HepG2 (cell line): Measurements from ENCODE around the gene SLC44A5. TPM values are rescaled to one million over a fixed set of nuclear protein-coding genes. Genes with fewer than 3 reads are reported as not detected.

Experiments used
- ATAC-seq: fragments of 200-7000 bp; cut with Tn5 transposase; 3 replicates; pipeline ENCODE4 v1.9.1; 2020; ENCODE audit warnings: mild to moderate bottlenecking, moderate library complexity
- BruUV-seq: library from RNA; stranded (reverse); fragments of 400-500 nt; replicated peaks from 2 replicates; lab custom pipeline; 2021; lab: Mats Ljungman, UMichigan
- CTCF ChIA-PET: fragments of 300-600 bp; formaldehyde crosslinking; extraction: SDS; loops from one replicate; lab custom pipeline; 2021; ENCODE audit warnings: low total read pairs, inconsistent platforms, low intra/inter-chr PET ratio; lab: Yijun Ruan, JAX
- POLR2A ChIA-PET: fragments of 350-600 bp; sonication (Branson Sonifier 250); formaldehyde crosslinking; loops from one replicate; lab custom pipeline; 2020; ENCODE audit warnings: antibody characterized with exemption, inconsistent platforms; lab: Yijun Ruan, JAX
- DNase-seq: peaks from one replicate; pipeline ENCODE4 v3.0.0-alpha.2; 2015; ENCODE audit warnings: low spot score
- FAIRE-seq: peaks from 3 replicates; lab custom pipeline; 2011; peaks lifted over from hg19 to GRCh38; lab: Jason Lieb, UNC
- H2AFZ ChIP-seq: one replicate; pipeline ENCODE4 v1.6.1; 2011; ENCODE audit warnings: low read length, inconsistent platforms
- H3K27ac ChIP-seq: fragments of 300-600 bp; 3 replicates; pipeline ENCODE4 v1.8.0; 2011; ENCODE audit warnings: mixed run types, mild to moderate bottlenecking, mixed read lengths, low read length, inconsistent platforms; ENCODE audit not compliant: insufficient read depth; ENCODE audit errors: extremely low read length
- H3K27me3 ChIP-seq, 2 experiments: fragments of 200-600 bp in 1 of 2; 2 replicates in 1 of 2; 3 replicates in 1 of 2; pipeline versions ENCODE4 v1.6.0 to v1.8.0; 2011; ENCODE audit warnings: low read length in 2 of 2, mild to moderate bottlenecking in 2 of 2, moderate library complexity in 2 of 2, inconsistent platforms in 1 of 2; ENCODE audit not compliant: insufficient read depth in 2 of 2, control insufficient read depth in 1 of 2
- H3K36me3 ChIP-seq, 2 experiments: fragments of 200-600 bp in 1 of 2; replicated peaks in 1 of 2; 2 replicates in 1 of 2; 3 replicates in 1 of 2; pipeline versions ENCODE4 v1.5.1 to v1.8.0; 2011; ENCODE audit warnings: low read length in 2 of 2, inconsistent platforms in 1 of 2; ENCODE audit not compliant: insufficient read depth in 2 of 2, control insufficient read depth in 1 of 2
- H3K4me1 ChIP-seq: 2 replicates; pipeline ENCODE4 v1.5.1; 2012; ENCODE audit warnings: low read length, inconsistent platforms; ENCODE audit not compliant: insufficient read depth
- H3K4me2 ChIP-seq: 2 replicates; pipeline ENCODE4 v1.6.0; 2011; ENCODE audit warnings: low read depth, low read length, inconsistent platforms
- H3K4me3 ChIP-seq, 3 experiments: fragments of 200-600 bp in 1 of 3; sonication (generic), shearing (Covaris generic) in 1 of 3; replicated peaks in 1 of 3; 2 replicates each; pipeline ENCODE4 v1.5.1; 2011 to 2016; ENCODE audit warnings: low read length in 3 of 3, inconsistent platforms in 2 of 3, low read depth in 2 of 3, mild to moderate bottlenecking in 2 of 3, control low read depth in 1 of 3, mixed read lengths in 1 of 3; ENCODE audit not compliant: insufficient read depth in 1 of 3
- H3K79me2 ChIP-seq: one replicate; pipeline ENCODE4 v1.6.1; 2011; ENCODE audit warnings: low read length, inconsistent platforms; ENCODE audit not compliant: insufficient read depth
- H3K9ac ChIP-seq: 2 replicates; pipeline ENCODE4 v1.6.0; 2011; ENCODE audit warnings: mild to moderate bottlenecking, low read depth, low read length, inconsistent platforms; ENCODE audit not compliant: insufficient read depth
- H3K9me3 ChIP-seq: 2 replicates; pipeline ENCODE4 v1.5.1; 2012; ENCODE audit warnings: mild to moderate bottlenecking, low read length
- H4K20me1 ChIP-seq: 2 replicates; pipeline ENCODE4 v1.6.0; 2011; ENCODE audit warnings: inconsistent platforms, mild to moderate bottlenecking, low read length, moderate library complexity; ENCODE audit not compliant: insufficient read depth
- ATF7 ChIP-seq, 2 experiments: fragments of 450-650 bp in 1 of 2; sonication (generic) in 1 of 2; formaldehyde crosslinking in 1 of 2; IDR thresholded peaks; 2 replicates each; pipeline versions ENCODE4 v1.4.0 to v1.6.1; 2016 to 2020; ENCODE audit warnings: antibody characterized with exemption in 1 of 2, mild to moderate bottlenecking in 1 of 2, missing genetic modification reagents in 1 of 2
- EEA1 ChIP-seq: sonication (generic); formaldehyde crosslinking; IDR thresholded peaks from 2 replicates; pipeline ENCODE4 v1.5.1; 2020; ENCODE audit warnings: mild to moderate bottlenecking, missing genetic modification reagents, borderline replicate concordance
- KLF12 ChIP-seq: sonication (generic); formaldehyde crosslinking; IDR thresholded peaks from 2 replicates; pipeline ENCODE4 v1.4.0; 2020; ENCODE audit warnings: missing genetic modification reagents, borderline replicate concordance
- MAZ ChIP-seq, 2 experiments: sonication (generic) in 1 of 2; formaldehyde crosslinking in 1 of 2; IDR thresholded peaks; 2 replicates each; pipeline versions ENCODE4 v1.5.0 to v1.6.1; 2012 to 2020; ENCODE audit warnings: low read depth in 2 of 2, mild to moderate bottlenecking in 2 of 2, borderline replicate concordance in 1 of 2, improper control_type of control experiment in 1 of 2, low read length in 1 of 2, missing genetic modification reagents in 1 of 2, moderate library complexity in 1 of 2
- NR2C2 ChIP-seq: sonication (generic); formaldehyde crosslinking; IDR thresholded peaks from 2 replicates; pipeline ENCODE4 v1.4.0; 2020; ENCODE audit warnings: missing genetic modification reagents, mild to moderate bottlenecking, moderate library complexity, borderline replicate concordance
- NR2F1 ChIP-seq, 2 experiments: fragments of 450-650 bp in 1 of 2; formaldehyde crosslinking in 1 of 2; IDR thresholded peaks; 2 replicates each; pipeline versions ENCODE4 v1.5.0 to v1.6.1; 2016 to 2020; ENCODE audit warnings: mild to moderate bottlenecking in 1 of 2, missing compliant biosample characterization in 1 of 2, missing genetic modification reagents in 1 of 2, moderate library complexity in 1 of 2
- RBAK ChIP-seq: sonication (generic); formaldehyde crosslinking; IDR thresholded peaks from 2 replicates; pipeline ENCODE4 v1.5.1; 2020; ENCODE audit warnings: mild to moderate bottlenecking, missing genetic modification reagents
- RFX3 ChIP-seq: IDR thresholded peaks from 2 replicates; pipeline ENCODE4 v1.6.1; 2016; ENCODE audit warnings: missing biosample characterization, missing genetic modification reagents
- ZNF256 ChIP-seq: sonication (generic); formaldehyde crosslinking; conservative IDR thresholded peaks from 2 replicates; pipeline ENCODE4 v1.4.0; 2020; ENCODE audit warnings: missing genetic modification reagents
- ZNF768 ChIP-seq: sonication (generic); formaldehyde crosslinking; IDR thresholded peaks from 2 replicates; pipeline ENCODE4 v1.4.0; 2020; ENCODE audit warnings: missing genetic modification reagents
- WGBS: methylation state at CpG from one replicate; pipeline ENCODE4 v1.1.6; 2017; ENCODE audit warnings: low lambda C conversion rate; 5-methylcytosine and 5-hydroxymethylcytosine counted together
- in situ Hi-C: cut with HindIII; loops from 2 replicates; pipeline ENCODE4 v1.10.0; 2017; ENCODE audit warnings: low pct_unique_long_range_greater_than_20kb; ENCODE audit not compliant: extremely low pct_ligation_motif_present
- intact Hi-C: fragments of 100-400 bp; cut with micrococcal nuclease; formaldehyde crosslinking; loops from one replicate; pipeline ENCODE4 v1.10.0; 2022; ENCODE audit not compliant: unreplicated experiment
- polyA plus RNA-seq, 8 experiments: library from polyadenylated mRNA; depleted of rRNA in 3 of 8; stranded (reverse) in 7 of 8; unstranded in 1 of 8; fragments of >200 nt; fragmentation: Illumina TruSeq in 4 of 8; extraction: Trizol in 4 of 8; gene quantifications; 2 replicates each; pipeline versions ENCODE4 v1.2.1 to v1.2.3, GENCODE V29; 2011 to 2016; ENCODE audit warnings: low read depth in 4 of 8, missing spikeins in 1 of 8, mixed read lengths in 1 of 8; ENCODE audit not compliant: insufficient read depth in 1 of 8
- total RNA-seq, 5 experiments: library from RNA; depleted of rRNA; stranded (reverse); fragments of >200 nt; fragmentation: Illumina TruSeq; extraction: Trizol; gene quantifications; 2 replicates each; pipeline ENCODE4 v1.2.3, GENCODE V29; 2016; ENCODE audit warnings: low read depth in 1 of 5
- TF ChIP-seq, protein P1 (sequence below): sonication (generic); formaldehyde crosslinking; IDR thresholded peaks from 2 replicates; pipeline ENCODE4 v1.8.1; 2022; ENCODE audit warnings: low read depth, mild to moderate bottlenecking, missing genetic modification reagents
- TF ChIP-seq, protein P2 (sequence below): sonication (generic); formaldehyde crosslinking; IDR thresholded peaks from 2 replicates; pipeline ENCODE4 v1.4.0; 2020; ENCODE audit warnings: missing genetic modification reagents, low read depth, mild to moderate bottlenecking, borderline replicate concordance

SLC44A5 gene
- total and polyA plus RNA-seq, 2 of the 13 experiments (the other 11 are each of a cell fraction or from before 2014, with no cell fraction given), result 8.0 to 16.0 TPM

GRCh38 chr1:75615613-75616435 is 4.9 kb upstream of the SLC44A5 start:
- DNase-seq, result no peak
- POLR2A ChIA-PET, result interaction anchor here (0.6 to 1.5 kb wide), 5 partner anchors 51 to 171 kb away, joined by 3 to 5 read pairs (median 3); partner anchors contain the start of genes ACADM and RABGGTB
- TF ChIP-seq NR2F1 (CRISPR knock-in tag; IDR thresholded peaks at IDR 0.05) (no peak), ZNF768 (CRISPR knock-in tag) (0 out of 2 replicates have a peak, but pooled peaks have one; percentile 15), KLF12 (no peak), EEA1 (CRISPR knock-in tag) (no peak), ZNF256 (CRISPR knock-in tag) (no peak), RFX3 (CRISPR knock-in tag) (no peak), MAZ (IDR thresholded peaks at IDR 0.05; ENCODE audit: borderline replicate concordance, low read depth, low read length) (no peak), MAZ (CRISPR knock-in tag; IDR thresholded peaks at IDR 0.05; ENCODE audit: low read depth) (0 out of 2 replicates have a peak, but pooled peaks have one; percentile 41), ATF7 (IDR thresholded peaks at IDR 0.05) (no peak), ATF7 (CRISPR knock-in tag; IDR thresholded peaks at IDR 0.05) (no peak), NR2C2 (no peak), RBAK (CRISPR knock-in tag) (no peak)
- TF ChIP-seq, protein P1, sequence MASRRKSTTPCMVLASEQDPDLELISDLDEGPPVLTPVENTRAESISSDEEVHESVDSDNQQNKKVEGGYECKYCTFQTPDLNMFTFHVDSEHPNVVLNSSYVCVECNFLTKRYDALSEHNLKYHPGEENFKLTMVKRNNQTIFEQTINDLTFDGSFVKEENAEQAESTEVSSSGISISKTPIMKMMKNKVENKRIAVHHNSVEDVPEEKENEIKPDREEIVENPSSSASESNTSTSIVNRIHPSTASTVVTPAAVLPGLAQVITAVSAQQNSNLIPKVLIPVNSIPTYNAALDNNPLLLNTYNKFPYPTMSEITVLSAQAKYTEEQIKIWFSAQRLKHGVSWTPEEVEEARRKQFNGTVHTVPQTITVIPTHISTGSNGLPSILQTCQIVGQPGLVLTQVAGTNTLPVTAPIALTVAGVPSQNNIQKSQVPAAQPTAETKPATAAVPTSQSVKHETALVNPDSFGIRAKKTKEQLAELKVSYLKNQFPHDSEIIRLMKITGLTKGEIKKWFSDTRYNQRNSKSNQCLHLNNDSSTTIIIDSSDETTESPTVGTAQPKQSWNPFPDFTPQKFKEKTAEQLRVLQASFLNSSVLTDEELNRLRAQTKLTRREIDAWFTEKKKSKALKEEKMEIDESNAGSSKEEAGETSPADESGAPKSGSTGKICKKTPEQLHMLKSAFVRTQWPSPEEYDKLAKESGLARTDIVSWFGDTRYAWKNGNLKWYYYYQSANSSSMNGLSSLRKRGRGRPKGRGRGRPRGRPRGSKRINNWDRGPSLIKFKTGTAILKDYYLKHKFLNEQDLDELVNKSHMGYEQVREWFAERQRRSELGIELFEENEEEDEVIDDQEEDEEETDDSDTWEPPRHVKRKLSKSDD (CRISPR knock-in tag), result no peak
- TF ChIP-seq, protein P2, sequence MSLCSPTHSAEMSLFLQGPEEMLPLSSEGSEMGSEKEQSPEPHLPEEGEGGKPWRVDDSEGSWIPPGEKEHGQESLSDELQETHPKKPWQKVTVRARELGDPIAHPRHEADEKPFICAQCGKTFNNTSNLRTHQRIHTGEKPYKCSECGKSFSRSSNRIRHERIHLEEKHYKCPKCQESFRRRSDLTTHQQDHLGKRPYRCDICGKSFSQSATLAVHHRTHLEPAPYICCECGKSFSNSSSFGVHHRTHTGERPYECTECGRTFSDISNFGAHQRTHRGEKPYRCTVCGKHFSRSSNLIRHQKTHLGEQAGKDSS (CRISPR knock-in tag), result no peak

More at GRCh38 chr1:75615613-75616435, 4.9 kb upstream of the SLC44A5 start:
- no peaks in the 10 kb centered on the region for H4K20me1 ChIP-seq
- peaks cover 0 to 2% of the 10 kb centered on the region in 2 experiments; a peak in 1 of 5 replicates for H3K27me3 ChIP-seq
- no peaks in the 10 kb centered on the region for H3K9me3 ChIP-seq
- intact Hi-C loops (loop anchor here (1.0 to 2.0 kb wide), 3 partner anchors 61 to 171 kb away; partner anchors contain the start of genes ACADM and RABGGTB), in situ Hi-C loops (no loop called here)
- BruUV-seq, result no TSS peak
- no peak overlapping the region for H2AFZ ChIP-seq
- WGBS, result 0% methylated on average over 5 of the region's 72 CpGs
- CTCF ChIA-PET, result interaction anchor here (1.2 kb wide), 1 partner anchor 16 kb away, joined by 5 read pairs; no protein-coding TSS in a partner anchor
- H3K79me2 ChIP-seq, result no peaks in the 10 kb centered on the region
- peaks cover 13% of the 10 kb centered on the region for H3K4me1 ChIP-seq
- H3K4me2 ChIP-seq, result peak overlapping the region; percentile 98
- FAIRE-seq (no peak), ATAC-seq (peak; percentile 82)
- peak overlapping the region; percentile 32; the same call in 1 of the 2 replicates for H3K9ac ChIP-seq
- no peaks in the 10 kb centered on the region for H3K36me3 ChIP-seq
- peak overlapping the region; percentile 69 to 81 (median 78) for H3K4me3 ChIP-seq
- no peak overlapping the region for H3K27ac ChIP-seq
